Fibroblast of the aortic adventitia (primary cell): Measurements from ENCODE around the gene ASGR2. TPM values are rescaled to one million over a fixed set of nuclear protein-coding genes. Genes with fewer than 3 reads are reported as not detected.
"Not testable (repeated sequence)": the region's sequence is repeated elsewhere in the genome, so short reads cannot be mapped to it uniquely, and the experiment has no call there.

ENCODE experiments used
- DNase-seq: peaks from one replicate; pipeline ENCODE4 v3.0.0-alpha.2; 2010; ENCODE audit warnings: low read depth
- H3K4me3 ChIP-seq: 2 replicates; pipeline ENCODE4 v1.5.1; 2011; ENCODE audit warnings: low read depth, mild to moderate bottlenecking, control low read depth, low read length, moderate library complexity
- total RNA-seq: library from RNA; depleted of rRNA; stranded (reverse); fragments of >200 nt; gene quantifications from 2 replicates; pipeline ENCODE4 v1.2.3, GENCODE V29; 2012; ENCODE audit warnings: low replicate concordance
- TF ChIP-seq, protein P1 (sequence below): IDR thresholded peaks from 2 replicates; pipeline ENCODE4 v1.5.1; 2011; ENCODE audit warnings: mild to moderate bottlenecking, low read length, control low read depth, inconsistent platforms; ENCODE audit not compliant: insufficient read depth

Gene ASGR2, protein sequence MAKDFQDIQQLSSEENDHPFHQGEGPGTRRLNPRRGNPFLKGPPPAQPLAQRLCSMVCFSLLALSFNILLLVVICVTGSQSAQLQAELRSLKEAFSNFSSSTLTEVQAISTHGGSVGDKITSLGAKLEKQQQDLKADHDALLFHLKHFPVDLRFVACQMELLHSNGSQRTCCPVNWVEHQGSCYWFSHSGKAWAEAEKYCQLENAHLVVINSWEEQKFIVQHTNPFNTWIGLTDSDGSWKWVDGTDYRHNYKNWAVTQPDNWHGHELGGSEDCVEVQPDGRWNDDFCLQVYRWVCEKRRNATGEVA
- total RNA-seq: not detected in 2 replicates

DNA sequence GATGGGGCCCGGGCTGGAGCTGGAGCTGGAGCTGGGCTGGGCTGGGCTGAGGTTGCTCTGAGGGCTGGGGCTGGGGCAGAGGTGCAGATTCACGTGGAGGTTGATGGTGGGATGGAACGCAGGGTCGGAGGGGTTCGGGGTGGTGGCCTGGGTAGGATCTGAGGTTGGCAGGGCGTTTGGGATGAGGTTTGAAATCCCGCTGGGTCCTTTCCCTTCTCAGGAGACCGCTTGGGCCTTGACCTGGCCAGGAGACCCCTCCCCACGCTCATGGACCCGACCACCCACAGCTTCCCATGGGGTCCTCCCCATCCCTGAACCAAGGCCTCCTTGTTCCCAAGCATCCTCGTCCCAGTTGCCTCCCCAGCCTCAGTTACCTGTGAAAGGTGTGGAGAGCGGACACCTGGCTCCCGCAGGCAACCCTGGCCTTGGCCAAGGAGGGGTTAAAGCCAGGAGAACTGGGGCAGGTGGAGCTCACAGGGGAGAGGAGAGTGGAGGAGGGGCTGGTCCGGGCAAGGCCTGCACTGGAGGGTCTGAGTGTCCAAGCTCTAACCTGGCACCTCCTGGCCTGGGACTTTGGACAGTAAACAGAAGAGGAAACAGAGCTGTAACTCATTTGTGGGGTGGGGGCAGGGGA lies at the start of gene ASGR2:
TSS of gene ASGR2 (minus strand) at position 582 of the 634 bp plus-strand sequence. CDS start 582 bp downstream, outside the sequence.
- no peak within 1 kb of the TSS for H3K4me3 ChIP-seq
- TF ChIP-seq, protein P1, sequence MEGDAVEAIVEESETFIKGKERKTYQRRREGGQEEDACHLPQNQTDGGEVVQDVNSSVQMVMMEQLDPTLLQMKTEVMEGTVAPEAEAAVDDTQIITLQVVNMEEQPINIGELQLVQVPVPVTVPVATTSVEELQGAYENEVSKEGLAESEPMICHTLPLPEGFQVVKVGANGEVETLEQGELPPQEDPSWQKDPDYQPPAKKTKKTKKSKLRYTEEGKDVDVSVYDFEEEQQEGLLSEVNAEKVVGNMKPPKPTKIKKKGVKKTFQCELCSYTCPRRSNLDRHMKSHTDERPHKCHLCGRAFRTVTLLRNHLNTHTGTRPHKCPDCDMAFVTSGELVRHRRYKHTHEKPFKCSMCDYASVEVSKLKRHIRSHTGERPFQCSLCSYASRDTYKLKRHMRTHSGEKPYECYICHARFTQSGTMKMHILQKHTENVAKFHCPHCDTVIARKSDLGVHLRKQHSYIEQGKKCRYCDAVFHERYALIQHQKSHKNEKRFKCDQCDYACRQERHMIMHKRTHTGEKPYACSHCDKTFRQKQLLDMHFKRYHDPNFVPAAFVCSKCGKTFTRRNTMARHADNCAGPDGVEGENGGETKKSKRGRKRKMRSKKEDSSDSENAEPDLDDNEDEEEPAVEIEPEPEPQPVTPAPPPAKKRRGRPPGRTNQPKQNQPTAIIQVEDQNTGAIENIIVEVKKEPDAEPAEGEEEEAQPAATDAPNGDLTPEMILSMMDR: no peak
- no peak for DNase-seq

DNA sequence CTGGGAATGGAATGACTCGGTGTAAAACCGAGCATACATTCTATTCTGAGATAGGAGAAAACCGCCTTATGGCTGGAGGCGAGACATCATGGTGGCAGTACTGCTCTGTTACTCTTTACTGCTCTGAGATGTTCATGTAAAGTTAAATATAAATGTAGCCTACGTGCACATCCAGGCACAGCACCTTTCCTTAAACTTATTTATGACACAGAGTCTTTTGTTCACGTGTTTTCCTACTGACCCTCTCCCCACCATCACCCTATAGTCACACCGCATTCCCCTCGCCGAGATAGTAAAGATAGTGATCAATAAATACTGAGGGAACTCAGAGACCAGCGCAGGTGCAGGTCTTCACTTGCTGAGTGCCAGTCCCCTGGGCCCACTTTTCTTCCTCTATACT lies 44.9 kb upstream of the ASGR2 start:
- H3K4me3 ChIP-seq, DNase-seq: not testable (repeated sequence)

DNA sequence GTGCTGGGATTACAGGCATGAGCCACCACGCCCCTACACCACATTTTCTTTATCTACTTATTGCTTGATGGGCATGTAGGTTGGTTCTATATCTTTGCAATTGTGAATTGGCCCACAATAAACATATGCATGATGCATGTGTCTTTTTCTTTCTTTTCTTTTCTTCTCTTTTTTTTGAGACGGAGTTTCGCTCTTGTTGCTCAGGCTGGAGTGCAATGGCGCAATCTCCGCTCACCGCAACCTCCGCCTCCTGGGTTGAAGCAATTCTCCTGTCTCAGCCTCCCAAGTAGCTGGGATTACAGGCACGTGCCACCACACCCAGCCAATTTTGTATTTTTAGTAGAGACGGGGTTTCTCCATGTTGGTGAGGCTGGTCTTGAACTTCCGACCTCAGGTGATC lies 43.8 kb upstream of the ASGR2 start:
- H3K4me3 ChIP-seq, DNase-seq: not testable (repeated sequence)

DNA sequence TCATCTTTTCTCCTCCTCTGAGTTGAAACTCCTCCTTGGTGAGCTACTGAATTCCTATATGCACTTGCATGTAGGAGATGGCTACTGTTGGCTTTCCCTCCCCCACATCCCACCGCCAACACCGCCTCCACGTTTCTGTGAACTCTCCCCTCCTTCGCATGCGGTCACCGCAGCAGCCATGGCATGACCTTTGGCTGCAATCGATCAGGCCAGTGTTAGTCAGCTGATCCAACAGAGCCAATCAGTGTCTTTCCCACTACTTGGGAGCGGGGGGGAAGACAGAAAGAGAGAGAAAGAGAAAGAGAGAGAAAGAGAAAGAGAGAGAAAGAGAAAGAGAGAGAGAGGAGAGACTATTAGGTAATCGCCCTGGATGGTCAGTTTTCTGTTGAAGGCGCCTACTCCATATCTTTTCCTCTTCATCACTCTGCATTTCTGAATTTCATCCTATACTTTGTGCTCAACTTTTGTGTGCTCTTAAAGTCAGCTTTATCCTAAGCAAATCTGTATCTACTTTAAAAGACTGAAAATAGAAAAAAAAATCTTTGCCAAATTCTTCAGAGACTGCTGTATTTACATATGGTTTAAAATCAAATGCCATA lies 41.8 kb upstream of the ASGR2 start:
- no peak overlapping the region for H3K4me3 ChIP-seq
- TF ChIP-seq, protein P1: no peak
- DNase-seq: no peak

DNA sequence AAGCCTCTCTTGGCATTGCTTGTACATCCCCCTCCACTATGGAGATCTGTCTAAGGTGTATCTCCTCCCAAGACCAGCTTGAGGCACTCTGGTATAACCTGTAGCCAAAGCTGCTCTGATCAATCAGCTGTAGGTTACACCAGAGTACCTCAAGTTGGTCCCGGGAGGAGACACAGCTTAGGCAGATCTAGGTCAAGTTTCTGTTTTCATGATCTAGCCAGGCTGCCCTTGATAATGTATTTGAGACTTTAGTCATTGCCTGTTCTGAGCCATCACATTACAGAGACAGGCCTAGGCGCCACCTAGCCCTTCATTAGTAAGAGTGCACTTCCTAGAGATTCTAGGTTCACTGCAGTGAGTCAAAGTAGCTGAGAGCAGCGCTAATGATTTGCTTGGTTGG lies 33.1 kb upstream of the ASGR2 start:
- no peak for DNase-seq
- TF ChIP-seq, protein P1: no peak
- H3K4me3 ChIP-seq: no peak overlapping the region

DNA sequence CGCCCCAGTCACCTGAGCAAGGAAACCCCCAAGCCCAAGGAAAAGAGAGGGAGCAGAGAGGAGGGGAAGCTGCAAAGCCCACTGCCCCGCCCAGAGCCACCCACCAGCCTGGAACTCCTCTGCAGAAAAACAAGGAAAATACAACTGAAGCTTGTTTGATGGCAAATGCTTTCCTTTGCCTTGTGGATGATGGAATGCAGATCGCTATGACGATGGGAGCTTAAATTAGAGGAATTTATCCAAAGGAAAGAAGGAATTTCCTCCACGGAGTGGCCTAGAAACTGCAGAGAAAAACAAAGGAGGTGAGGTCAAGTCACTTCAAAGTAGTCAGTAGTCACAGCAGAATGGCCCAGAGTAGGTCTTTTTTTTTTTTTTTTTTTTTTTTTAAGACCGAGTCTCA lies 31.5 kb upstream of the ASGR2 start:
- TF ChIP-seq, protein P1: no peak
- H3K4me3 ChIP-seq: no peak overlapping the region
- DNase-seq: peak; percentile 13

DNA sequence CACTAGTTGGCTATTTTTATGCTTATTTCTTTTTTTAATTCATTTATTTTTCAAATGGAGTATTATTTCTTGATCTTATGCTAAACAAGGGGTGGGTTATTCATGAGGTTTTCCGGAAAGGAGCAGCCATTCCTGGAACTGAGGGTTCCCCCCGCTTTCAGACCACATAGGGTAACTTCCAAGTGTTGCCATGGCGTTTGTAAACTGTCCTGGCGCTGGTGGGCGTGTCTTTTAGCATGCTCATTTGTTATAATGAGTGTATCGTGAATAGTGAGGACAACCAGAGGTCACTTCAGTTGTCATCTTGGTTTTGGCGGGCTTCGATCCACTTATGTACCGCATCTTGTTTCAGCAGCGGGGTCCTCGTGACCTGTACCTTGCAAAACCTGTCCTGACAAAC lies 29.6 kb upstream of the ASGR2 start:
- H3K4me3 ChIP-seq: no peak overlapping the region
- no peak for DNase-seq

More for the DNA sequence above, 29.6 kb upstream of the ASGR2 start:
- TF ChIP-seq, protein P1: no peak
